ENCODE results near the gene RCBTB2.

RCBTB2 gene

GRCh38 chr13:48508011-48508410 is 24.9 kb downstream of the RCBTB2 start:
- no peaks in the 10 kb centered on the region for H3K27me3 ChIP-seq (replicated peaks; ENCODE audit: control insufficient read depth, insufficient read depth, low read length, poor library complexity, severe bottlenecking)
- no peak for DNase-seq
- H3K27ac ChIP-seq (ENCODE audit: insufficient read depth, low read length, poor library complexity, severe bottlenecking) = no peak overlapping the region
- no peaks in the 10 kb centered on the region for H3K36me3 ChIP-seq (ENCODE audit: control insufficient read depth, insufficient read depth, low read length)
- H3K9me3 ChIP-seq (ENCODE audit: control insufficient read depth, low read length) = no peaks in the 10 kb centered on the region
- H3K4me1 ChIP-seq (ENCODE audit: control insufficient read depth, insufficient read depth, low read length, poor library complexity, severe bottlenecking) = peaks cover 40% of the 10 kb centered on the region
- no peak overlapping the region for H3K4me3 ChIP-seq (ENCODE audit: insufficient read depth, low read depth, low read length, poor library complexity, severe bottlenecking)

GRCh38 chr13:48507021-48507420 is 25.9 kb downstream of the RCBTB2 start:
- Histone ChIP-seq H3K36me3 (ENCODE audit: control insufficient read depth, insufficient read depth, low read length) (no peaks in the 10 kb centered on the region), H3K9me3 (ENCODE audit: control insufficient read depth, low read length) (no peaks in the 10 kb centered on the region), H3K27me3 (replicated peaks; ENCODE audit: control insufficient read depth, insufficient read depth, low read length, poor library complexity, severe bottlenecking) (no peaks in the 10 kb centered on the region), H3K4me1 (ENCODE audit: control insufficient read depth, insufficient read depth, low read length, poor library complexity, severe bottlenecking) (peaks cover 40% of the 10 kb centered on the region), H3K27ac (ENCODE audit: insufficient read depth, low read length, poor library complexity, severe bottlenecking) (peak overlapping the region; percentile 63), H3K4me3 (ENCODE audit: insufficient read depth, low read depth, low read length, poor library complexity, severe bottlenecking) (no peak overlapping the region)
- DNase-seq = no peak

GRCh38 chr13:48506092-48506701 is 26.7 kb downstream of the RCBTB2 start:
- Histone ChIP-seq H3K36me3 (ENCODE audit: control insufficient read depth, insufficient read depth, low read length) (no peaks in the 10 kb centered on the region), H3K9me3 (ENCODE audit: control insufficient read depth, low read length) (no peaks in the 10 kb centered on the region), H3K4me3 (ENCODE audit: insufficient read depth, low read depth, low read length, poor library complexity, severe bottlenecking) (peak overlapping the region; percentile 12), H3K27me3 (replicated peaks; ENCODE audit: control insufficient read depth, insufficient read depth, low read length, poor library complexity, severe bottlenecking) (no peaks in the 10 kb centered on the region), H3K4me1 (ENCODE audit: control insufficient read depth, insufficient read depth, low read length, poor library complexity, severe bottlenecking) (peaks cover 40% of the 10 kb centered on the region), H3K27ac (ENCODE audit: insufficient read depth, low read length, poor library complexity, severe bottlenecking) (peak overlapping the region; percentile 63)
- DNase-seq = no peak

GRCh38 chr13:48505597-48506091 is 27.2 kb downstream of the RCBTB2 start:
- no peaks in the 10 kb centered on the region for H3K27me3 ChIP-seq (replicated peaks; ENCODE audit: control insufficient read depth, insufficient read depth, low read length, poor library complexity, severe bottlenecking)
- H3K9me3 ChIP-seq (ENCODE audit: control insufficient read depth, low read length) = no peaks in the 10 kb centered on the region
- H3K4me3 ChIP-seq (ENCODE audit: insufficient read depth, low read depth, low read length, poor library complexity, severe bottlenecking) = peak overlapping the region; percentile 12
- no peaks in the 10 kb centered on the region for H3K36me3 ChIP-seq (ENCODE audit: control insufficient read depth, insufficient read depth, low read length)
- peaks cover 40% of the 10 kb centered on the region for H3K4me1 ChIP-seq (ENCODE audit: control insufficient read depth, insufficient read depth, low read length, poor library complexity, severe bottlenecking)
- DNase-seq = peak in 2 of 3 donors; percentile 12 to 31
- peak overlapping the region; percentile 63 for H3K27ac ChIP-seq (ENCODE audit: insufficient read depth, low read length, poor library complexity, severe bottlenecking)

- H3K27me3 ChIP-seq (replicated peaks; ENCODE audit: control insufficient read depth, insufficient read depth, low read length, poor library complexity, severe bottlenecking) = no peaks in the 10 kb centered on the region
- no peaks in the 10 kb centered on the region for H3K36me3 ChIP-seq (ENCODE audit: control insufficient read depth, insufficient read depth, low read length)
- H3K9me3 ChIP-seq (ENCODE audit: control insufficient read depth, low read length) = no peaks in the 10 kb centered on the region
- H3K4me3 ChIP-seq (ENCODE audit: insufficient read depth, low read depth, low read length, poor library complexity, severe bottlenecking) = no peak overlapping the region
- peaks cover 33% of the 10 kb centered on the region for H3K4me1 ChIP-seq (ENCODE audit: control insufficient read depth, insufficient read depth, low read length, poor library complexity, severe bottlenecking)
- H3K27ac ChIP-seq (ENCODE audit: insufficient read depth, low read length, poor library complexity, severe bottlenecking) = peak overlapping the region; percentile 63
- no peak for DNase-seq
Measured at GRCh38 chr13:48505012-48505411, 27.9 kb downstream of the RCBTB2 start.

- Histone ChIP-seq H3K27ac (ENCODE audit: insufficient read depth, low read length, poor library complexity, severe bottlenecking) (no peak overlapping the region), H3K27me3 (replicated peaks; ENCODE audit: control insufficient read depth, insufficient read depth, low read length, poor library complexity, severe bottlenecking) (no peaks in the 10 kb centered on the region), H3K4me3 (ENCODE audit: insufficient read depth, low read depth, low read length, poor library complexity, severe bottlenecking) (no peak overlapping the region), H3K9me3 (ENCODE audit: control insufficient read depth, low read length) (no peaks in the 10 kb centered on the region), H3K4me1 (ENCODE audit: control insufficient read depth, insufficient read depth, low read length, poor library complexity, severe bottlenecking) (peaks cover 32% of the 10 kb centered on the region), H3K36me3 (ENCODE audit: control insufficient read depth, insufficient read depth, low read length) (no peaks in the 10 kb centered on the region)
- no peak for DNase-seq
Measured at GRCh38 chr13:48504606-48505005, 28.3 kb downstream of the RCBTB2 start.

GRCh38 chr13:48502601-48503319 is 30.1 kb downstream of the RCBTB2 start:
- no peaks in the 10 kb centered on the region for H3K9me3 ChIP-seq (ENCODE audit: control insufficient read depth, low read length)
- H3K36me3 ChIP-seq (ENCODE audit: control insufficient read depth, insufficient read depth, low read length) = no peaks in the 10 kb centered on the region
- no peak for DNase-seq
- no peak overlapping the region for H3K27ac ChIP-seq (ENCODE audit: insufficient read depth, low read length, poor library complexity, severe bottlenecking)
- peaks cover 32% of the 10 kb centered on the region for H3K4me1 ChIP-seq (ENCODE audit: control insufficient read depth, insufficient read depth, low read length, poor library complexity, severe bottlenecking)
- H3K4me3 ChIP-seq (ENCODE audit: insufficient read depth, low read depth, low read length, poor library complexity, severe bottlenecking) = no peak overlapping the region
- H3K27me3 ChIP-seq (replicated peaks; ENCODE audit: control insufficient read depth, insufficient read depth, low read length, poor library complexity, severe bottlenecking) = no peaks in the 10 kb centered on the region

- H3K4me1 ChIP-seq (ENCODE audit: control insufficient read depth, insufficient read depth, low read length, poor library complexity, severe bottlenecking) = peaks cover 32% of the 10 kb centered on the region
- no peaks in the 10 kb centered on the region for H3K9me3 ChIP-seq (ENCODE audit: control insufficient read depth, low read length)
- no peak overlapping the region for H3K4me3 ChIP-seq (ENCODE audit: insufficient read depth, low read depth, low read length, poor library complexity, severe bottlenecking)
- no peak for DNase-seq
- no peak overlapping the region for H3K27ac ChIP-seq (ENCODE audit: insufficient read depth, low read length, poor library complexity, severe bottlenecking)
- no peaks in the 10 kb centered on the region for H3K27me3 ChIP-seq (replicated peaks; ENCODE audit: control insufficient read depth, insufficient read depth, low read length, poor library complexity, severe bottlenecking)
- no peaks in the 10 kb centered on the region for H3K36me3 ChIP-seq (ENCODE audit: control insufficient read depth, insufficient read depth, low read length)
Measured at GRCh38 chr13:48501705-48502104, 31.2 kb downstream of the RCBTB2 start.

- Histone ChIP-seq H3K27ac (ENCODE audit: insufficient read depth, low read length, poor library complexity, severe bottlenecking) (no peak overlapping the region), H3K9me3 (ENCODE audit: control insufficient read depth, low read length) (no peaks in the 10 kb centered on the region), H3K4me1 (ENCODE audit: control insufficient read depth, insufficient read depth, low read length, poor library complexity, severe bottlenecking) (peaks cover 22% of the 10 kb centered on the region), H3K36me3 (ENCODE audit: control insufficient read depth, insufficient read depth, low read length) (no peaks in the 10 kb centered on the region), H3K27me3 (replicated peaks; ENCODE audit: control insufficient read depth, insufficient read depth, low read length, poor library complexity, severe bottlenecking) (no peaks in the 10 kb centered on the region), H3K4me3 (ENCODE audit: insufficient read depth, low read depth, low read length, poor library complexity, severe bottlenecking) (no peak overlapping the region)
- DNase-seq = no peak
Measured at GRCh38 chr13:48500652-48501197, 32.2 kb downstream of the RCBTB2 start.

GRCh38 chr13:48497669-48498068 is 35.2 kb downstream of the RCBTB2 start:
- no peak for DNase-seq
- Histone ChIP-seq H3K27me3 (replicated peaks; ENCODE audit: control insufficient read depth, insufficient read depth, low read length, poor library complexity, severe bottlenecking) (no peaks in the 10 kb centered on the region), H3K36me3 (ENCODE audit: control insufficient read depth, insufficient read depth, low read length) (no peaks in the 10 kb centered on the region), H3K4me1 (ENCODE audit: control insufficient read depth, insufficient read depth, low read length, poor library complexity, severe bottlenecking) (peaks cover 20% of the 10 kb centered on the region), H3K4me3 (ENCODE audit: insufficient read depth, low read depth, low read length, poor library complexity, severe bottlenecking) (no peak overlapping the region), H3K27ac (ENCODE audit: insufficient read depth, low read length, poor library complexity, severe bottlenecking) (no peak overlapping the region), H3K9me3 (ENCODE audit: control insufficient read depth, low read length) (no peaks in the 10 kb centered on the region)

Data from effector memory CD4-positive, alpha-beta T cell (primary cell).